RPMI7951 (cell line): ENCODE results near the gene MCHR1. TPM values are rescaled to one million over a fixed set of nuclear protein-coding genes. Genes with fewer than 3 reads are reported as not detected.
A peak's percentile ranks its signal among the peaks of the same experiment; 100 is the strongest.
"Not testable (repeated sequence)": the region's sequence is repeated elsewhere in the genome, so short reads cannot be mapped to it uniquely, and the experiment has no call there.

Source experiments
- DNase-seq: peaks from one replicate; pipeline ENCODE4 v3.0.0-alpha.2; 2012; ENCODE audit warnings: low read depth
- total RNA-seq: library from RNA; depleted of rRNA; stranded (reverse); fragments of >200 nt; shearing (Covaris generic); gene quantifications from 2 replicates; pipeline ENCODE4 v1.2.3, GENCODE V29; 2014

MCHR1 gene
- total RNA-seq, 1 experiment from 2014 or later, result not detected

DNA sequence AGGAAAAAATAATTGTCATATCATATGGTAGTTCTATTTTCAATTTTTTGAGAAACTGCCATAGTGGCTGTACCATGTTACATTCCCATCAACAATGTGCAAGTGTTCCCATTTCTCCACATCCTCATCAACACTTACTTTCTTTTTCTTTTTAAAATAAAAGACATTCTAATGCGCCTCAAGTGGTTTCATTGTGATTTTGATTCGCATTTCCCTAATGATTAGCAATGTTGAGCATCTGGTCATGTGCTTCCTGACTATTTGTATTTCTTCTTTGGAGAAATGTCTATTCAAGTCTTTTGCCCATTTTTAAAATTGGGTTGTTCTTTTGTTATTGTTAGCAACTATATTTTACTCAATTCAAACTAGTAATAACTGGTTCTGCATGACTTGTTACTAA is 8.4 kb downstream of the MCHR1 start:
- DNase-seq, result no peak

DNA sequence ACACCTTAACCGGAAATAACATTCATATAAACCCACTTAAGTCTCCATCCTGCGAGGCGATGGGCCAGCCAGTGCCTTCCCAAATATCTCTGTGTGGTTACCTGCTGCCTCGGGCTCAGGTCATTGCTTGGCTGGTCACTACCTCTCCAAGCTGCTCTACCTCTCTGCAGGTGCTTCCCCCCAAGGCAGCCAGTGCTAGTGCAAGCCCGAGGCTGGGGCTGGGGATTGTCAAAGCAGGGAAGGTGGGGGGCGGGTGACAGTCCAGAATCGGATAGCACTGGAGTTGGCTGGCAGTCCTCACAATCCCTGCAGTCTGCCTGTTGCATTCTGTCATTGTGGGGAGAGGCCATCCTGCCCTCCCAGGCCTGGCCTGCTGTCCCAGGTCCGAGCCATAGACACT is 11.1 kb downstream of the MCHR1 start:
- DNase-seq, result no peak

DNA sequence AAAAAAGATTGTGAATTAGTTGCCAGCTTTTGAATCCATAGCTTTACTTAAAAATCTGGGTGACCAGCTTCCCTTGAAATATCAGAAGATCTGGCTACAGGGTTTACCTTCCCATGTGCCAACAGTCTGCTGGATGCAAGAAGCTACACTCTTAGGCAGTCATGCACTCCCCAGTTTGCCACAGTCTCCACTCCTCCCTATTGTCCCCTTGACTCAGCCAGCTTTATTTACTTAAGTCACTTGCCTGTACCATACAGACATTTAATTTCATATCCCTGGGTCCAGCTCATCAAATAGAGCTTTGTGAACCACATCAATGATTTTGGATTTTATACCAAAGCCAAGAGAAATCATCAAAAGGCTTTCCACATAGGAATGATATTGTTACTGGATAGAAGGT is 12.2 kb downstream of the MCHR1 start:
- DNase-seq, result no peak

DNA sequence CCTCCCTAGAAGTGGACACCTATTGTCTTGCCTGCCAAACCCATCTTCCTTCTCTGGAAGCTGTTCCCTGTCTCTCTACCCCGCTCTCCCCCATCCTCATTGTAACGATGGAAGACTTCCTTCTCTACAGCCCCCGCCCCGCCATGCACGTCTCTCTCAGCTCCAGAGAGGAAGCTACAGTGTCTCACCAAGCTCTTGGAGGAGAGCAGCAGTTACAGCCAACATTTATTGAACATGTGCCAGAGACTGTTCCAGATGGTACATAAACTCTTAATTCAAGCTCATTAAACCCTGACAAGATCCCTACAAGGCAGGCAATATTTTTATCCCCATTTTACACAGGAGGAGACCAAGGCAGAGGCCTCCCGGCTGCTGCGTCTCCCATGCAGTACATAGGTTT is 15.1 kb downstream of the MCHR1 start:
- DNase-seq, result no peak

DNA sequence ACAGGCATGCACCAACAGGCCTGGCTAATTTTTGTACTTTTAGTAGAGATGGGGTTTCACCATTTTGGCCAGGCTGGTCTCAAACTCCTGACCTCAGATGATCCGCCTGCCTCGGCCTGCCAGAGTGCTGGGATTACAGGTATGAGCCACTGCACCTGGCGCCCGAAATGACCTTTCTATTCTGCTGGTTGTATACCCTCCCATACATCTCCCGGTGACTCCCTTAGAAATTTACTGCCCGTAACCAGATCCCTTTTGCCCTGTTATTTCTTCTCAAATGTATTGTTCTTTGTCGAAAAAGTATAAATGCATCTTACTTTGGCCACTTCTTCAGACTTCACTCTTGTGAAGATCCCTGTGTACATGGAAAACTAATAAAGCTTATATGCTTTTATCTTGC is 22.0 kb downstream of the MCHR1 start:
- no peak for DNase-seq

DNA sequence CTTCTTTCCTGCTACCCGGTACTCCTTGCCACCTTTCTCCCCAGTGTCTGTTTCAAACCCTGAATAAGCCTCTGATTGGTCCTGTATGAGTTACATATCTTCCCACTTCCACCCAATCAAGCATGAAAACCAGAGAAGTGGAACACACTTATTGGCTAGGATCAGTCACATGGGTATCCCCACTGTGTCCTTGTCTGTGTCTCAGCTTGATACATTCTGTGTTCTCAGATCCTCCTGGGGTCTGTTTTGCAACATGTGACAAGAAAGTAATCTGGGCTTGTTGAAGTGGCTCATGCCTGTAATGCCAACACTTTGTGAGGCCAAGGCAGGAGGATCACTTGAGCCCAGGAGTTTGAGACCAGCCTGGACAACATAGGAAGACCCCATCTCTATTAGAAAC is 23.9 kb downstream of the MCHR1 start:
- peak; percentile 27 for DNase-seq

DNA sequence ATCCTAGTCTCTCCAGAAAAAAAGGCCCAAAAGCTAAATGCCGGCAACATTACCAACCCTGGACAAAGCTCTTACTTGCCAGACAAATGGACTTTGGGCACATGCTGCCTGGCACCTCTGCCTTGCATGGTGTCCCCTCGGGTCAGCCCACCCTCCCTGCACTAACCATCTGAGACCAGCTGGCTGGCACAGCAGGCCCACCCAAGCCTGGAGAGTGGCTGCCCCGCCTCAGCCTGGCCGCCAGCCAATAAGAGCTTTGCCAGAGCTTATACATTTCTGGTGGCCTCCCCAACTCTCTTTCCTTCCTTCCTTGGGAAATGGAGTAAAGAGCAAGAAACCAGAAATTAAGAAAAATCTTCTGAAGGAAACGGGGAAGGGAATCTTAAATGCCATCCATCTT is 24.5 kb downstream of the MCHR1 start:
- DNase-seq, result no peak

DNA sequence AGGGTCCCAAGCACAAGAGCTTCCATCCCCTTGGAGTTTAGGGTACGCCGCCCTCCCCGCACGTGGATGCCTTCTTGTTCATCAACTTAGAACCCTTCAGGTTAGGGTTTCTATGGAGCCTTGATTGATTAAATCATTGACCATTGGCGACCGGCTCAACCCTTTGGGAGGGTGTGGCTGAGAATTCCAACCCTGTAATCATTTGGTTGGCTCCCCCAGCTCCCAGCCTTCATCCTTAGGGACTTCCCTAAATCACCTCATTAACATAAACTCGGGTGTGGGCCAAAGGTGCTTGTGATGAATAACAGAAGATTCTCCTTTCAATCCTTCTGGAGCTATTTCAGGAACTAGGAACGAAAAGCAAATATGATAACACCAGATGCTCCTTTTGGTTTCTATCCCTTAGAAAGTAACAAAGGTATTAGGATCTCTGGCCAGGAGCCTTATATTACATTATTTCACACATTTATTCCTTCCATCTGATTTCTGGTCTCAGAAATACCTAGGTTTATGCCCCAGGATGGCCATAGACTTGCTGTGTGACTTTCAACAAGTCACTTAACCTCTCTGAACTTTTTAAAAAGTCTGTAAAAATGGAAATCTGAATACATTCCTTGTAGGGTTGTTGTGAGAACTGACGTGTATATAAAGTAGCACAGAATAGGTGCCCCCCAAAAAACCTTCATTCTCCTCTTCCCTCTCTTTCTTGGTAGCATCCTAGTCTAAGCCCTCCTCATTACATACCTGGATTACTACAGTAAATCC is 26.8 kb downstream of the MCHR1 start:
- no peak for DNase-seq

DNA sequence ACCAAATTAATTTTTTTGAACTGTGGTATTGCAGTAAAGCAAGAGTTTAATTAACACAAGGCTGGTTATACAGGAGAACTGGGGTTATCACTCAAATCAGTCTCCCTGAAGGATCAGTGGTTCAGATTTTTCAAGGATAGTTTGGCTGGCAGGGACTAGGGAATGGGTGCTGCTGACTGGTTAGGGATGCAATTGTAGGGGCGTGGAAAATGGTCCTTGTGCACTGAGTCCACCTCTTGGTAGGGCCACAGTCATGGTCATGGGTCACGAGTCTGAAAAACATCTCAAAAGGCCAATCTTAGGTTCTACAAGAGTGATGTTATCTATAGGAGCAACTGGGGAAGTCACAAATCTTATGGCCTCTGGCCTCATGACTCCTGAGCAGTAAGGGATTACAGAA is 27.9 kb downstream of the MCHR1 start:
- DNase-seq, result no peak

DNA sequence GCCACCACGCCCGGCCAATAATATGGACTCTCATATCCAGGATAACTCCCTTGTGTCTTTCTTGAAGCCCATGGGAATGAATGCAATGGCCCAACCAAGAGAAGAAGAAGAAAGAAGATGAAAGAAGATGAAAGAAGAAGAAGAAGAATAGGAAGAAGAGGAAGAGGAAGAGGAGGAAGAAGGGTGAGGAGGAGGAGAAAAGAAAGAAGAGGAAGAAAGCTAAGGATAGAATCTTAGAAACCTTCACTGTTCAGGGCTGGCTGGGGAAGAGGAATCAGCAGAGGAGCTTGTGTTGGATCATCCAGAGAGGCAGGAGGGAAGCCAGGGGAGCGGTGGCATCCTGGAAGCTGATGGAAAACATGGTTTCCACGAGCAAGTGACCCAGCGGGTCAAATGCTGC is 28.9 kb downstream of the MCHR1 start:
- no peak for DNase-seq

DNA sequence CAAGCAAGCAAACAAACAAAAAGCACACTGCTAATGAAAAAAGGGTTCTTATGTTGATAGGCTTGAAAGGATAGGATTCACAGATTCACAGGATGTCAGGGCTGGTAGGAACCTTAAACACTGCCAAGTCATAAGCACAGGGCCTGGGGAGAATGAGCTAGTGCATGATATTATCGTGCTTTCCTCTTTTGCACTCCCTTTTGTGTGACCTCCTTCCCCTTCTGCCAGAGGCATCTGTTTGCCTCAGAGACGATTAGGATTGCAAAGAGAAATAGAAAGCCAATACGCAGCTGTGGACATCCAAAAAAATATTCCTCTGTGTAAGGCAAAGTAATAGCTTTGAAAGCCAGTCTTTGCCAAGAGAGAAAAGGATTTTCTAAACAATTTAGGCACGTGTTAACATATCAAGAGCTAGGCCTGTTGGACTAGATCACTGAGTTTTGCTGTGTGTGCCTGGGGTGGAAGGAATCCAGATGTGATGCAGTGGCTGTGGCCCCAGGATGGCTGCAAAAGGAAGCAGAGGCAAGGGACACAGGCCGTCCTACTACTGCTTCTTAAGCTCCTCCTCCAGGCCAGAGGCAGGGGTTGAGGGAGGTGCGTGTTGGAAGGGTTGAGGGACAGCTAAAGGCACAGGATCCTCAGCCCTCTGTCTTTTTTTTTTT is 30.6 kb downstream of the MCHR1 start:
- DNase-seq, result peak; percentile 62

DNA sequence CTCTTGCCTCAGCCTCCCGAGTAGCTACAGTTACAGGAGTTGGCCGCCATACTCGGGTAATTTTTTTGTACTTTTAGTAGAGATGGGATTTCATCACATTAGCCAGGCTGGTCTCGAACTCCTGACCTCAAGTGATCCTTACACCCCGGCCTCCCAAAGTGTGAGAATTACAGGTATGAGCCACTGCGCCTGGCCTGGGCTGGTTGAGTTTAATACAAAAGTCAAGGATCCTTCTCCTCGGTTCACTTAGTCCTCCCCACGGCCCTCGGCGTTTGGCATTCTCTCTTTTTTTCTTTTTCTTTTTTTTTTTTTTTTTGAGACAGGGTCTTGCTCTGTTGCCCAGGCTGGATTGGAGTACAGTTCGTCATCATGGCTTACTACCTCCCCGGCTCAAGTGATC is 33.0 kb downstream of the MCHR1 start:
- no peak for DNase-seq

DNA sequence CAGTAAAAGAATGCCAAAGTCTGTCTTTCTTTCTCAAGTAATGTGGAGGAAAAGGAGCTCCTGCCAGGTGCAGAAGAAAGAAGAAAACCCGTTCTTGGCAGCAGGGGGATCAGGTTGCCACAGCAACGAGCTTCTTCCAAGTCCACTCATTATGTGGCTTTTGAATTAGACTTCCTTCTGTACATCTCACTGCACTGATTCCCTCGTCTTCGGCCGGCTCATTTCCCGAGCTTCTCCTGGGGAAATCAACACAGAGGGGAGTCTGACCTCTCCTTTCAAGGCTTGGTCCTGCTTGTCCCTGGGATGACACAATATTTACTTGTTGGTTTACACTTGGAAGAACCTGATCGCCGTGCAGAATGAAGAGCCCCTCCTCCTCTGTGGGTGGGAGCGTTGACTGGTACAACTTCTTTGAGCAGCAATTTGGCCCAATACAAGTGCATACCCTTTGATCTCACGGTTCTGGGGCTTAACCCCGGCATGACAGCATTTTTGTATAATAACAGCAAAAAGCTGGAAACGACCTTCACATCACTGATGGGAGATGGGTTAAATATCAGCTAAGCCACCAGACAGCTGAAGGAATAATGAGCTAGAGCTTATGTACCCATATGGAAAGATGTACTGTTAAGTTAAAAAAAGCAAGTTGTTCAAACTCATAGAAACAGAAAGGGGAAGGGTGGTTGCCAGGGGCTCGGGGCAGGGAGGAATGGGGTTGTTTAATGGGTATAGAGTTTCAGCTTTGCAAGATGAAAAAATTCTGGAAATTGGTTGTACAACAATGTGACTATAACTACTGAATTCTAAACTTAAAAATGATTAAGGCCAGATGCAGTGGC is 35.4 kb downstream of the MCHR1 start:
- no peak for DNase-seq

DNA sequence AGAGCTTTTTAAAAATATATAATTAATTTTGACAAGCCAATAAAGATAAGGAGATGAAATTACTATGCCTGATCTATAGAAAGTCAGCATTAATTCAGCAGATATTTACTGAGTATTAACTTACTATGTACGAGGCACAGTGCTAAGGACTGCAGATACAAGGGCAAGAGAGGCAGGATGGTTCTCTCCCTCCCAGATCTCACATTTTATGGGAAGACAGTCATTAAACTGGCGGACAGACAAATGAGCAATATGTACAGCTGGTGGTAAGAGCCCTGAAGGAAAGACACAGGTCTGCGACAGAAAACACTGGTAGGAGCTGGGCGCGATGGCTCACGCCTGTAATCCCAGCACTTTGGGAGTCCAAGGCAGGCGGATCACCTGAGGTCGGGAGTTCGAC is 36.8 kb downstream of the MCHR1 start:
- no peak for DNase-seq

DNA sequence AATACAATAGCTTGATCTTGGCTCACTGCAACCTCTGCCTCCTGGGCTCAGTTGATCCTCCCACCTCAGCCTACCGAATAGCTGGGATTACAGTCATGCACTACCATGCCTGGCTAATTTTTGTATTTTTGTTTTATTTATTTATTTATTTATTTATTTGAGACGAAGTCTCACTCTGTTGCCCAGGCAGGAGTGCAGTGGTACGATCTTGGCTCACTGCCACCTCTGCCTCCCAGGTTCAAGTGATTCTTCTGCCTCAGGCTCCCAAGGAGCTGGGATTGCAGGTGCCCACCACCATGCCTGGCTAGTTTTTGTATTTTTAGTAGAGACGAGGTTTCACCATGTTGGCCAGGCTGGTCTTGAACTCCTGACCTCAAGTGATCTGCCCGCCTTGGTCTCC is 38.4 kb downstream of the MCHR1 start:
- DNase-seq, result not testable (repeated sequence)

DNA sequence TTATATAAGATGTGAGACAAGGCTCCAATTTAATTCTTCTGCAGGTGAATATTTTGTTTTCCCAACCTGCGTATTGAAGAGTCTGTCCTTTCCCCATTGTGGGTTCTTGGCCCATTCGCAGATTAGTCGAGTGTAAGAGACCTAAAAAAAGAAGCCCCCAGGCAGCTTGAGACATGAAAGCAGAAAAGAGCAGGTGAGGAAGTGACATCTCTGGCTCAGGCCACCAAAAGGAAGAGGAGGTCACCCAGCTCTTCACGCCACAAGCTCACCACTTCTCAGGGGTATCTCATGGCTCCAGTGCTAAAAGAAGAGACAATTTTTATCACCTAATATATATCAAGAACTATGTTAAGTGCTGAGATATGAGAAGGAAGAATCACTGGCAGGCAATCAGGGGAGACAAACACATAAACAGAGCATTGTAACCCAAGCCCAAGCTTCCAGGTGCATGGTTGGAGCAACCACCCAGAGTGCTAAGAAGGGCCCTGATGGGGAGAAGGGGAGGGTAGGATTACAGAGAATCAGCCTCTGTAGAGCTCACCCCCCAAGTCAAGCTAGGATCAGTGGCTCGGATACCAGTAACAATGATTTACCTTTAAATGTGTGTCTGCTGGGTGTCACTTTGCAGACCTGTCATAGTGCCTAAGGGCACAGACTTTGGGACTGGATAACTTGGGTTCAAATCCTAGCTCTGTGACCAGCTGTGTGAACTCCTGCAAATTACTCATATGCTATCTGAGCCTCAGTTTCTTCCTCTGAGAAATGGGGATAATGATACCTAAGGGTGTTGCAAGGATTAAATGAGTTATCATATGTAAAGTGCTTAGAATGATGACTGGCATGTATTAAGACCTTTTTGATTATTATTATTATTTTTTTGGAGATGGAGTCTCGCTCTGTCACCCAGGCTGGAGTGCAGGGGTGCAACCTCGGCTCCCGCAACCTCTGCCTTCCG is 39.2 kb downstream of the MCHR1 start:
- DNase-seq, result no peak

DNA sequence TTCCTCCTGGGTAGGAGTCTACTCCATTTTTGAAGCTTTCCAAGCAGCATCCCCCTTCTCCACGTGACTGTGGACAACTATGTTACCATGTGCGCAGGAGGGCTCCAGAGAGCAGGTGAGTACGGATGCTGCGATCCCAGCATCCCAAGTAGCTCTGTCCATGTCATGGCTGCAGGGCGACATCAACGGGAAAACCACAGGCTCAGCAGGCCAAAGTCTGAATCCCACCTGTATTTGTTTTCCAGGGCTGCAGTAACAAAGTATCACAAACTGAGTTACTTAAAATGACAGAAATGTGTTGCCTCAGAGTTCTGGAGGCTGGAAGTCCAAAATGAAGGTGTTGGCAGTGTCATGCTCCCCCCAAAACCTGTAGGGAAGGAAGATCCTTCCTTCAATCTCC is 40.3 kb downstream of the MCHR1 start:
- DNase-seq, result no peak

DNA sequence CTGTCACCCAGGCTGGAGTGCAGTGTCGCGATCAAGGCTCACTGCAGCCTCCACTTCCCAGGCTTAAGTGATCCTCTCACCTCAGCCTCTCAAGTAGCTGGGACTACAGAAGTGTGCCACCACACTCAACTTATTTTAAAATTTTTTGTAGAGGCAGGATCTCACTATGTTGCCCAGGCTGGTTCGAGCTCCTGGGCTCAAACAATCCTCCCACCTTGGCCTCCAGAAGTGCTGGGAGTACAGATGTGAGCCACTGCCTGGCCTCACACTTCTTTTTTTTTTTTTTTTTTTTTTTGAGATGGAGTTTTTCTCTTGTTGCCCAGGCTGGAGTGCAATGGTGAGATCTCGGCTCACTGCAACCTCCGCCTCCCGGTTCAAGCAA is 40.9 kb downstream of the MCHR1 start:
- DNase-seq, result not testable (repeated sequence)

DNA sequence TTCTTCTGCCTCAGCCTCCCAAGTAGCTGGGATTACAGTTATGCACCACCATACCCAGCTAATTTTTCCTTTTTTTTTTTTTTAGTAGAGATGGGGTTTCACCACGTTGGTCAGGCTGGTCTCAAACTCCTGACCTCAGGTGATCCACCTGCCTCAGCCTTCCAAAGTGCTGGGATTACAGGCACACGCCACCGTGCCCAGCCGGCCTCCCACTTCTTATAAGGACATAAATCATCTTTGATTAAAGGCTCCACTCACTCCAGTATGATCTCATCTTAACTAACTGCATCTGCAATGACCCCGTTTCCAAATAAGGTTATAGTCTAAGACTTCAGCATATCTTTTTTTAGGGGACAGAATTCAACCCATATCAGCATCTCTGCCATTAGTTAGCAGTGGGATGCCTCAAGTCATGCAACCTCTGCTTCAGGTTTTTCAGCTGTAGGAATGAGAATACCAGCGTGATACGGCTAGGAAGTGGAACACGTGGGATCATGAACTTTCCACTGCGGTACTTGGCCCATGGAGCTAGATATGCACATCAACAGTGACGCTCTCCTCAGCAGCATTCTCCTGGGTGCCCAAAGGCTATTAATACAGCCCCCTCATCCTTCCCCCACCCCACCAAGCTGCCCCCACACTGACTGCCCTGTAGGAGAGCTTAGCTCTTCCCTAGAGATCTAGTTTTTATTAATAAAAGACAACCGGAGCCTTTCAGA is 41.4 kb downstream of the MCHR1 start:
- peak; percentile 29 for DNase-seq

DNA sequence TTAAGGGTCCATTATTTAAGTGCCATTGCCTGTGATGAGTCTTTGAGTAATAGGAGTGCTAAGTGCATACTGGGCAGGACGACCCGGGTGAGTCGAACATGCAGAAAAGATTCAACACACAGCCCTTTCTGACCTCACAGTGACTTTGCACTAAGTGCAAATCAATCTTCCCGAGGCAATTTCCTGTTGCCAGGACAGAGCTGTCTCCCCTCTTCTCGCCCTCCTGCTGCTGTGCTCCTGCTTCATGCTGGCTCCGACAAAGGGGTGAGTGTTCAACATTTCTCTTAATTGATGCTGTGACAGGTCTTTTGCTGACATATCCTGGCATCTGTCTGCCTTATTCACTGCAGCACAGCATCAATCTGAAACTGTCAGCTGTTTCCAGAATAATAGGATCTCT is 42.0 kb downstream of the MCHR1 start:
- peak; percentile 66 for DNase-seq

DNA sequence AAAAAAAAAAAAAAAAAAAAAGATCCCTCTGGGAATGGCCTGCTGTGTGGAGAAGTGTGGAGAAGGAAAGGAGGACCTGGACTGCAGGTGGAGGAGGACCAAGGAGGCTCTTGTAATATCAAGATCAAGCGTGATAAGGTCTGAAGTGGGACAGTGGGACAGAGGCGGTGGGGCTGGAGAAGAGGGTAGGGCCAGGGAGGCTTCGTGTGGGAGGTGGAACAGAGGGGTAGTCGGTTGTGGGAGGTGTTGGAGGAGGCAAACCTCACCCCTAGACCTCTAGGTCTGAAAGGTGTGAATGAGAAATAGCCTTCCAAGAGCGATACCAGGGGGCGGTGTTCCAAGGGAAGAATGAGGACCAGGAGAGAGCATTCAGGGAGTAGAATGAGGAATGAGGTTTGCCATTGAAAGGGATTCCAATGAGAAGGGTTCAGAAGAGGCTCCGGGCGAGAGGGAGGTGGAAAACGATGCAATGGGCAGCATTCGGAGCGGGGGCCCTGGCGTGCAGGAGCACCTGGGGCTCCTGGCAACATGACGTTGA is 44.2 kb downstream of the MCHR1 start:
- DNase-seq, result no peak
